MG63 (cell line): ENCODE measurements around the gene CDKN3. TPM values are rescaled to one million over a fixed set of nuclear protein-coding genes. Genes with fewer than 3 reads are reported as not detected.
"Not testable (repeated sequence)": the region's sequence is repeated elsewhere in the genome, so short reads cannot be mapped to it uniquely, and the experiment has no call there.

ENCODE experiments used
- DNase-seq: peaks from one replicate; pipeline ENCODE4 v3.0.0-alpha.2; 2020
- H3K27me3 ChIP-seq: fragments of 250-450 bp; sonication (Bioruptor Pico); 2 replicates; pipeline ENCODE4 v1.5.1; 2020; ENCODE audit warnings: mild to moderate bottlenecking, moderate library complexity
- H3K36me3 ChIP-seq: fragments of 250-450 bp; sonication (Bioruptor Pico); 2 replicates; pipeline ENCODE4 v1.5.1; 2020; ENCODE audit warnings: mild to moderate bottlenecking, moderate library complexity
- H3K4me3 ChIP-seq: fragments of 250-450 bp; sonication (Bioruptor Pico); 2 replicates; pipeline ENCODE4 v1.5.1; 2020; ENCODE audit warnings: mild to moderate bottlenecking, moderate library complexity
- H3K9me3 ChIP-seq: fragments of 250-450 bp; sonication (Bioruptor Pico); 2 replicates; pipeline ENCODE4 v1.5.1; 2020; ENCODE audit warnings: mild to moderate bottlenecking, moderate library complexity
- total RNA-seq: library from RNA; depleted of rRNA; stranded (reverse); fragments of >200 nt; shearing (Covaris generic); gene quantifications from 2 replicates; pipeline ENCODE4 v1.2.3, GENCODE V29; 2014; ENCODE audit warnings: low replicate concordance; rRNA removed

The CDKN3 gene
- total RNA-seq, 1 experiment from 2014 or later, result 53.7 TPM

DNA sequence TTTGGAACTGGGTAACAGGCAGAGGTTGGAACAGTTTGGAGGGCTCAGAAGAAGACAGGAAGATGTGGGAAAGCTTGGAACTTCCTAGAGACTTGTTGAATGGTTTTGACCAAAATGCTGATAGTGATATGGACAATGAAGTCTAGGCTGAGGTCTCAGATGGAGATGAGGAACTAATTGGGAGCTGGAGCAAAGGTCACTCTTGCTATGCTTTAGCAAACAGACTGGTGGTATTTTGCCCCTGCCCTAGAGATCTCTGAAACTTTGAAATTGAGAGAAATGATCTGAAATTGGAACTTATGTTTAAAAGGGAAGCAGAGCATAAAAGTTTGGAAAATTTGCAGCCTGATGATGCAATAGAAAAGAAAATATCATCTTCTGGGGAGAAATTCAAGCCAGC is 61.7 kb downstream of the CDKN3 start:
- H3K4me3 ChIP-seq, H3K9me3 ChIP-seq, H3K27me3 ChIP-seq, DNase-seq, H3K36me3 ChIP-seq: not testable (repeated sequence)

DNA sequence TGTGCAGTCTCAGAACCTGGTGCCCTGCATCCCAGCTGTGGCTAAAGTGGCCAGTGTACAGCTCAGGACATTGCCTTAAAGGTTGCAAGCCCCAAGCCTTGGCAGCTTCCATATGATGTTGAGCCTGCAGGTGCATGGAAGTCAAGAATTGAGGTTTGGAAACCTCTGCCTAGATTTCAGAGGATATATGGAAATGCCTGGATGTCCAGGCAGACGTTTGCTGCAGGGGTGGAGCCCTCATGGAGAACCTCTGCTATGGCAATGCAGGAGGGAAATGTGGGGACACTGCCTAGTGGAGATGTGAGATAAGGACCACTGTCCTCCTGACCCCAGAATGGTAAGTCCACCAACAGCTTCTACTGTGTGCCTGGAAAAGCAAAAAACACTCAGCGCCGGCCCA is 62.3 kb downstream of the CDKN3 start:
- H3K36me3 ChIP-seq, result no peaks in the 10 kb centered on the region
- DNase-seq, result no peak
- H3K9me3 ChIP-seq, result no peaks in the 10 kb centered on the region
- H3K4me3 ChIP-seq, result no peak overlapping the region
- H3K27me3 ChIP-seq, result no peaks in the 10 kb centered on the region

DNA sequence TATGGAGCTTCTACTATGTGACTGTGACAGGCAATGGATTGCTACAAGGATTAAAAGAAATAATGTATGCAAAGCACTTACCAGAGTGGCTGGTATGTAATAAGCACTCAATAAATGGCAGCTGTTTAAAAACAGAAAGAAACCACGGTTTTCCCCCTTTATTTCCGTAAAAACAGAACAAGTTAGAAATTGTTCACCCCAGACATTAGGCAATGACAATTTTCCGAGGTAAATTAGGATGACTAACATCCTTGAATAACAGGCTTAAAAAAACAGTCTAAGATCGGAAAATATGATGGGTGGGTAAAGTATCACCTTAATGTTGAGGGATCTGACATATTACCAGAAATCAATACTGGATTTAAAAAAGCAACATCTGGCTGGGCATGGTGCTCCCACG is 65.2 kb downstream of the CDKN3 start:
- Histone ChIP-seq H3K27me3 (no peaks in the 10 kb centered on the region), H3K4me3 (no peak overlapping the region), H3K9me3 (0 out of 2 replicates have a peak, but pooled peaks cover 3% of the 10 kb centered on the region), H3K36me3 (no peaks in the 10 kb centered on the region)
- DNase-seq, result no peak

DNA sequence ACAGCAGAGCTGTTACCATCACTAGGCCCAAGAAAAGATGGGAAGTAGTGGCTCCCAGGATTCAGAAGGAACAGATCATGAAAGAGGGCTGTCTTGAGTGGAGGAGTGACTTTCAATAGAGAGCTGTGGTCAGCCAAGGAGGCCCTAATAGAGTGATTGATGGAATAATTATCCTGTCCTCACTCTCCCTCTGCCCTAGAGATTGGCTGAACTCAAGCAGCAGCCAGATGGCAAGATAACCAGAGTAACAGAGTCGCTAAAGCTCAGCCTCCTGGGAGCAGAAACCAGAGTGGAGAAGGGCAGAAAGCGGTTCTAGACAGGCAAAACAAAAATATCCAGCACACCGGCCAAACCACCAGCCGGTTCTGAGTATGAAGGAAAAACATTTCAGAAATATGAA is 68.8 kb downstream of the CDKN3 start:
- Histone ChIP-seq H3K9me3 (0 out of 2 replicates have a peak, but pooled peaks cover 3% of the 10 kb centered on the region), H3K27me3 (no peaks in the 10 kb centered on the region), H3K4me3 (no peak overlapping the region), H3K36me3 (no peaks in the 10 kb centered on the region)
- no peak for DNase-seq

DNA sequence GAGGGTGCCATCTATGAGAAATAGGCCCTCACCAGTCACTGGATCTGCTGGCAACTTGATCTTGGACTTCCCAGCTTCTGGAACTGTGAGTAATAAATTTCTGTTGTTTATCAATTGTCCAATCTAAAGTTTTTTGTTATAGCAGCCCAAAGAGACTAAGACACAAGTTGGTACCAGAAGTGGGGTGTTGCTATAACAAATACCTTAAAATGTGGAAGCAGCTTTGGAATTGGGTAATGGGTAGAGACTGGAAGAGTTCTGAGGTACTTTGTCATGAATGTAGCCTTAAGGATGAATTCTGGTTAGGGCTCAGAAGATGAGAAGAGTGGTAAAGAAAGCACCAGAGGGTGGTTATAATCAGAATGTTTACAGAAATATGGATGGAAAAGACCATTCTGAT is 70.5 kb downstream of the CDKN3 start:
- Histone ChIP-seq H3K27me3 (no peaks in the 10 kb centered on the region), H3K9me3 (0 out of 2 replicates have a peak, but pooled peaks cover 3% of the 10 kb centered on the region), H3K36me3 (no peaks in the 10 kb centered on the region), H3K4me3 (no peak overlapping the region)
- no peak for DNase-seq

Other genes starting within 250 kb of the CDKN3 start
- 124 and 135 TPM in 2 replicates for gene CNIH1, start 44.4 kb downstream of the CDKN3 start, total RNA-seq
- gene GMFB, start 92.0 kb downstream of the CDKN3 start, total RNA-seq, result 34.8 and 52.8 TPM in 2 replicates
- 5.9 and 6.0 TPM in 2 replicates for gene CGRRF1, start 112.9 kb downstream of the CDKN3 start, total RNA-seq
- gene SAMD4A, start 170.1 kb downstream of the CDKN3 start, total RNA-seq, result 6.0 and 8.7 TPM in 2 replicates